Right ventricle myocardium superior (tissue), 1 donor: Measurements from ENCODE around the gene GRID1. TPM values are rescaled to one million over a fixed set of nuclear protein-coding genes. Genes with fewer than 3 reads are reported as not detected.

ENCODE experiments used
- ATAC-seq: fragments of 200-7000 bp; cut with Tn5 transposase; one replicate; pipeline ENCODE4 v1.9.1; 2020; ENCODE audit warnings: mild to moderate bottlenecking; ENCODE audit not compliant: poor library complexity
- DNase-seq: peaks from one replicate; pipeline ENCODE4 v3.0.0-alpha.2; 2020
- intact Hi-C: fragments of 100-400 bp; cut with DNase I; formaldehyde crosslinking; loops from one replicate; pipeline ENCODE4 v1.11.2; 2022
- total RNA-seq: library from RNA; stranded (reverse); fragmentation: NEBNext Ultra II Directional; extraction: Animal tissue kit (Norgen Biotek cat#: 25700); gene quantifications from one replicate; pipeline ENCODE4 v1.2.1, GENCODE V29; 2021
- donor health status: DM: no; HTN: yes; CAD: no; lungs with severe emphysema.

GRID1 gene
- total RNA-seq, 1 donor from 2014 or later = 1.1 TPM

DNA sequence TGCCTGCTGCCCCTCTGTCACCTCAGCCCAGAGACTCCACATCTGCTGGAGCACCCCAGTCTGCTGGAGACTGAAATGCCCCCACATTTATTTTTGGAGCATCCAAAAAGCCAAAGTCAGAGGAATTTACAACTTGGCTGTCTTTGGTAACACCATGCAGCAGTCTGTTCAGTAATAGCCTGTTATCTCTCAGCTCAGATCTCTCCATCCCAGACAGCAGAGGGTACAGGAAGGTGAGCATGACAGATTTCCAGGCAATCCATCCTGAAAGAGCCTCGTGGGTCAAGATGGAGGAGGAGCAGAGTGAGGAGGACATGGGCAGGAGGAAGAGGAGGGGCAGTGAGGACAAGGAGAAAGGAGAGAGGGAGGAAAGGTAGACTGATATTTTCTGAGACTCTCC lies 55.9 kb downstream of the GRID1 start:
- ATAC-seq = no peak
- intact Hi-C loops = no loop called here
- DNase-seq = no peak

DNA sequence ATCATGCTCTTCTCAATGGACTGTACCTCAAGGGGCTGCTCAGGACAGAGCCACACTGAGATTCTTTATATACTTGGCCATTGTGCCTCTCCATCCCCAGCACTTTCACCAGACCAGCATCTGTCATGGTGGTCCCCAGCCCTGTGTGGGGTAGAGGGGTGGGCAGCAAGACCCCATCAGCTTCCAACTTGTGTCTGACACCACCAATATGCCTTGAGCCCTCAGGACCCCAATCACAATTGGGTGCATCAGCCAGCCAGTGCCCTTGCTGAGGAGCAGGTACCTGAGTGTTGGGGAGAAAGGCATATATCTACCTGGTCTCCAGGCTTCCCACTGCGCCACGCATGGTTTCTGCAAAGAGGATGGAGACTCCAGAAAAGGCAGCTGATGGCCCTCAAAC lies 56.3 kb downstream of the GRID1 start:
- intact Hi-C loops = no loop called here
- no peak for DNase-seq
- ATAC-seq = no peak

DNA sequence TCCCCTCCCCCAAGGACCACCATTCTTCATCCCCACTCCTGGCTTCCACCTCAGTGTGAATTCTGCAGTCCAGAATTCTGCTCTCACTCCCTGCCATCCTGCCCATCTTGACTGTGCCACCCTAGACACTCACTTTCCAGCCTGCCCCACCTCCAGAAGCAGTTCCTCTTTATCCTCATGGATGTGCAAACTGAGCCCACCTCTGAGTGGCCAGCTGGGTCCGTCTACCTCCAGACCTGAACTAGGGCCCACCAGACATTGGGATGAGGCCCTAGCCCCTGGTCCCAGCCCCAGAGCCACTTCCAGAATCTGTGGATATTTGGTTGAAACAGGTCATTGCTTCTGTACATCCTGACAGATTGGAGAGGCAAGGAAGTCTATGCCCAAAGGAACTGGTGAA lies 58.5 kb downstream of the GRID1 start:
- intact Hi-C loops = no loop called here
- DNase-seq (no peak), ATAC-seq (no peak)

DNA sequence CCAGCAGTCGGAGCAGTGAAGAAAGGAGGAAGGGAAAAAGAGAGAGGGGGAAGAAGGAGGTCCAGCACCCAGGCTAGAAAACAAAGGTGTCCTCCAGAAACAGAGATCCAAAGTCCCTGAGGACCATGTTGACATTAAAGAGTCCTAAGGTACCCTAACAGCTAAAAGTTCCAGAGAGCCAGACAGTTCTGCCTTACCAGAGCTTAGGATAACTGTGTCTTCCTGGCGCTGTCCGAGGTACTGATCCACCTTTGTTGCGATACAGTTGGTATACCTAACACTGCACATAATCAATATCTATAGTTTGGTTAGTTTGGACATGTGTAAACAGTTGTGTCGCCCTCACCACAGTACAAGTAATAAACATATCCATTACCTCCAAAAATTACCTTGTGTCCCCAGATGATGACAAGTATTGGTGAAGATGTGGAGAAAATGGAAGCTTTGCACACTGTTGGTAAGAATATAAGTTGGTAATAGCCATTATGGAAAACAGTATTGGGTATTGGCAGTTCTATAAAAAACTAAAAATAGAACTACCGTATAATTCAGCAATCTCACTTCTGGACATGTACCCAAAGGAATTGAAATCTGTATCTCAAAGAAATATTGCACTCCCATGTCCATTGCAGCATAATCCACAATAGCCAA lies 59.8 kb downstream of the GRID1 start:
- DNase-seq = no peak
- intact Hi-C loops = no loop called here
- ATAC-seq = no peak

DNA sequence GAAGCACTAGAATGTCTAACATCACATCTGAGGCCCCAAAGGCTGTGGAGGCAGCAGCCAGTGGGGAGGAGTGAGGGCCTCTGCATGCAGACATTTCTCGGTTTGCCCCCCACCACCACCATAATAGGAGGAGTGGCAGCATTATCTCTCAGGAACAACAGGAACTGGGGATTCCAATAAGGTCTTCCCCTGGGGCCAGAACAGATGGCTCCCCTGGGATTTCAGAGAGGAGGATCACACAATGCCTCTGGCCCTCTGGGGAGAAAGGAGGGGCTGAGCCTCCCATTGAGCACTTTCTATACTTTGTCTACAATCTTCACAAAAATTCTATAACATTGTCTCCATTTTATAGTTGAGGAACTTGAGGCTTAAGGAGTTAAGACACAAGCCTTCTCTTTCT lies 61.1 kb downstream of the GRID1 start:
- intact Hi-C loops = no loop called here
- ATAC-seq (no peak), DNase-seq (no peak)

DNA sequence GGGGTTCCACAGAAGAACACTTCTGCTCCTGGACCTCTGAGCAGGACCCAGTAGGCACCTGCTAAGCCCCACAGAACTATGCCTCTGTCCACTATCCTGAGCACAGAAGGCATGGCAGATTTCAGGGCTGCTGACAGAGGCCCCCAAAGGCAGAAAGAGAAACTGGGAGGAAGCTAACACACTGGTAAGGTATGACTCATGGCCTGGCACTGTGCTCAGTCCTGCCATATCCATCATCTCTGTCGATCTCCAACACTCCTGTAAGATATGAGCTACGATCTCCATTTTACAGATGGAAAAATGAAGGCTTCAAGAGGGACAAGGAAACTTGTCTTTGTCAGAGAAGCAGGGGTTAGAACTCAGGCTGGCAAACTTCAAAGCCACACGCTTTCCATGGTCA lies 62.2 kb downstream of the GRID1 start:
- intact Hi-C loops = no loop called here
- ATAC-seq = no peak

DNA sequence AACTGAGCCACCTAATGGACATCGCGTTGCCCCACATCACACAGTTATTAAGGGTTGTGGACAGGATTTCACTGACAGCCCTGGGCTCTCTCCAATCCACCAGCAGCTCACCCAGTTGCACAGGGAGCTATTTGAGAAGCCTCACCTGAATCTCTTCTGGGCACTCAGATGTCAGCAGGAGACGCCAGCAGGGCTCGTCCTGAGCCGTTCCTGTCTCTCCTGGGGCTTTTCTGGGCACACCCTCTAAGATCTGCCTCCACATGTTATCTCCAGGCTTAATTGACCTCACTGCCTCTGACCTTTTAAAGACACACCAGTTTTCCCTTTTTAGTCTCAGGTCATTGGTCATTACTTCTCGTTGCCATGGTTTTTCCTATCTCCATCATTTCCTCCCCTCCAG lies 63.0 kb downstream of the GRID1 start:
- intact Hi-C loops = no loop called here
- DNase-seq = no peak
- no peak for ATAC-seq

More for the DNA sequence above, 62.2 kb downstream of the GRID1 start:
- no peak for DNase-seq

DNA sequence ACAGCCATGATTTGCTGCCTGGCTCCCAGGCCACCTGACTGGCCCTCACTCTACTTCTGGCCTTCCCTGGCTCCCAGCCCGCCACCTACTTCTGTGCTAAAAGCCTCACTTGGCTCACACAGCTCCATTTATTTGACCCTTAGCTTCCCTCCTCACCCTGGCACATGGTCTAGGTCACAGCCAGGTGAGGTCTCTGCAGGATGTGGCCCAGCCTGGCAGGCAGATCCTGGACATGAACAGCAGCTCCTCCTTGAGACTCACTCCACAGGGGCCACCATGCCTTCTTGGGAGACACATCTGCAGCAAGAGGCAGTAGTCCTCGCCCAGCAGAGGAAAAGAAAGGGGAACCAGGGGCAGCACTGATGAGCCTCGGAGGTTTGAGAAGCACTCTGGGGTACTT lies 64.6 kb downstream of the GRID1 start:
- DNase-seq = no peak
- no peak for ATAC-seq
- intact Hi-C loops = no loop called here

DNA sequence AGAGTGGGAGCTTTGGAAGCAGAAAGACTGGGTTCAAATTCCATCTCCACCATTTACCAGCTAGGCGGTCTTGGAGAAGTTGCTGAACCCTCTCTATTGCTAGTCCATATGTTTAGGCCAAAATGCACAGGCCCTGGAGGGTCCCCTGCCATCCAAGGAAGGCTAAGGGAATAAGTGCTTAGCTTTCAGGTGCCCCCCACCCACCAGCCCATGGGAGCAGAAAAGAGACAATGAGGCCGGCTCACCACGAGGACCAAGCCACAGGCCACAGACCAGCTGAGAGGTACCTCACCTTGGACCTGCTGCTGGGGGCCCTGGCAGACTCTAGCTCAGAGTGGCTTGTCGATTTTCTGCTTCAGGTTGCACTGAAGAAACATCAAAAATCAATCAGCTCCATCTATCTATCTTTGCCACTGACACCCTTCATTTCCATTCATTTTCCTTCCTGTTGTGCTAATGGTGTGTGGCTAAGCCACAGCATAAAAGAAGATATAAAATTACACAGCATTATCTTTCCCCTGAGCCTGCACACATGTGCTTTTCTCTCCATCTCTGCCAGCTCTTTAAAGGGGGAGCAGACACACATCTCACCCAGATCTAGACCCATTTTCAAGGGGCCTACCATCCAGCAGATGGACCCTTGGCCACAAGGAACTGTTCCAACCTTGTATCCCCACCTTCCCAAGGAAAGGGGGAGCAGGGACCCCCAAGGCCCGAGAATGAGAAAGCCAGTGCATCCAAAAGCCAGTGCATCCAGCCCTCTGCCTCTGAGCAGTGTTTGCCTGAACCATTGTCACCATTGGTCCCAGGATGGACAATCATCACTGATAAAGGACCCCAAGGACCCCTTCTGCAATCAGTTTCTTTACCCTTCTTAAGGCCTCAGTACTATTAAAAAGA lies 65.4 kb downstream of the GRID1 start:
- intact Hi-C loops = no loop called here
- ATAC-seq (no peak), DNase-seq (no peak)

DNA sequence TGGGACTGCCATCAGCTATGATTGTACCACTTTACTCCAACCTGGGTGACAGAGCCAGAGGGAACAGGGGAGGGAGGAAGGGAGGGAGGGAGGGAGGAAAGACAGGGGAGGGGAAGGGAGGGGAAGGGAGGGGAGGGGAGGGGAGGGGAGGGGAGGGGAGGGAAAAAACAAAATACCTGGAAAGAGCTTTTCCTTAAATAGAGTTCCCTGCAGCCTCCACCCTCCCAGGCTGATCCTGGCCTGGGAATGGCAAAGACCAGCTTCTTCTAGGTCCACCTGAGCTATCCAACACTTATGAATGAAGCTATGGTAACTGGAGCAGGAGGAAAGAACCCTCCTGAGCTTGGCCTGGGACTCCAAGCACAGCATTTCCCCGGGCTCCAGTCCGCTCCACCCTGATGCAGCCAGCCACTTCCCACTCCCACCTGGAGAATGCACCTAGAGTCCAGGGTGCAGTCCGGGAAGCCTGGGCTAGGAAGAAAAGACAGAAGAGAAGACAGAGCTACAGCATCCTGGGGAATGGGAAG lies 66.1 kb downstream of the GRID1 start:
- intact Hi-C loops = no loop called here
- DNase-seq (no peak), ATAC-seq (no peak)

DNA sequence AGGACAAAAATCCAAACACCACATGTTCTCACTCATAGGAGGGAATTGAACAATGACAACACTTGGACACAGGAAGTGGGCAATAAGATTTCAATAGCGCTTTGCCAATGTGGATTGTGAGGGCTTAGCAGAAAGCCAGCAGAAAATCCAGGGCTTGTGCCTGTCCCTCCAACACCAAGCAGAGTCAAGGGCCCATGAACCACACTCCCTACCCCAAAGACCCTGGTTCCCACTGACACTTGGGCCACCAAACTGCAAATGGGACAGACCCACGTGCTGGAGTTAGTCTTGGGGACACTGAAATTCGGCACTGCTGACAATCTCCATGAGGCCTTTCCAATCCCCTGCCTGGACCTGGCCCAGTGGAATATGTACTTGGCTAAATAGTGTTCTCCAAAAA lies 67.0 kb downstream of the GRID1 start:
- no peak for ATAC-seq
- no peak for DNase-seq
- intact Hi-C loops = no loop called here

DNA sequence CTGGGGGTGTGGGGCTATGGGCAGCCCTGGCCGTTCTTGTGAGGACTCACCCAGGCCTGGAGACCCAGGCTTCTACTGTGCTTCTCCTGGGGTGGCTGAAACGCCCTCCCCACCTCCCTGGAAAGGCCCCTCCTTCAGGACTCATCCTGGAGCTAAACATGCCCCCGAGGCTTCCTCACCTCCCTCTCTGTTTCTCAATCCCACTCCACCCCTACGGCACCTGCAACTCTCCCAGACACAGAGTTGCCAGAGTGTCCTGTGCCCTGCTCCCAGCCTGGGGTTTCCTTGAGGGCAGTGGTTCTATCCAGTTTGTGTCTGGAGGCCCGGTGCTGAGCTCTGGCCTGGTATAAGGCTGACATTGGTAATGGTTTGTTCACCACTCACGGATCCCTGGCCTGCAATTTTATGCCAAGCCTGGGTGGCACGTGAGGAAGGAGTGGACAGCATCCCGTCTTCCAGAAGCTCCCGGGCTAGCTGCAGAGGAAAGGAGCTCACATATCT lies 68.0 kb downstream of the GRID1 start:
- DNase-seq (no peak), ATAC-seq (no peak)
- intact Hi-C loops = no loop called here

DNA sequence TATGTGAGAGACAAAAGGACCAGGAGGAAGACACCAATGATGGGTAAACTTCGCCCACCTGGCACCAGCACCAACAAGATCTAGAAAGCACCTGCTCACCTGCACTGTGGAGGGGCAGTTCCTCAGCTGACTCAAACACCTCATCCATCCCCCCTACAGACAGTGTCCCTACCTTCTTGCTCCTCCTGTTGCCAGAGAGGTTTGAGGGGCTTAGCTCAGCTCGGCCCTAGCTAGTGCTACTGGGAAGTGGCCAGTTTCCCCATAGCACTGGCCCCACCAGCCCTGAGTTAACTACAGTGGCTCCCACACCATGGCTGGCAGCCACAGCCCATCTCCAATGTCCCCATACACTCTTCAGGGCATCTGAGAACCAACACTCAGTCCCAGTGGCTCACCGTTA lies 70.8 kb downstream of the GRID1 start:
- no peak for ATAC-seq
- intact Hi-C loops = no loop called here
- no peak for DNase-seq

DNA sequence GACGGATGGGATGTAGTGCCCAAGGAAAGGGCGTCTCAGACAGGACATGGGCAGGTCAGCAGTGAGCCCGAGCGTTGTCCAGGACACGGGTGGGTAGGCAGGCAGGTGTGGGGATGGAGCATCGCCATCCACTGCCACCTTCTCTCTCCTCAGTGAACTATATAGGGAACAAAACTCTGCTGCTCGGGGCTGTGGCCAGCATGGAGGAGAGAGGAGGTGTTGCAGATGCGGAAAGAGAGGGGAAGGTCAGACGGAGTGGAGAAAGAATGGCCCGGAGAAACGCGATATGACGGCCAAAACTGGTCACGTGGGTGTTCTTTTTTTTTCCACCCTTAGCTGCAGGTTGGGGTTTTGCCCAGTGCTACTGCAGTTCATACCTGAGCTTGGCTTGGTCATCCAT lies 71.2 kb downstream of the GRID1 start:
- ATAC-seq (no peak), DNase-seq (no peak)
- intact Hi-C loops = no loop called here

DNA sequence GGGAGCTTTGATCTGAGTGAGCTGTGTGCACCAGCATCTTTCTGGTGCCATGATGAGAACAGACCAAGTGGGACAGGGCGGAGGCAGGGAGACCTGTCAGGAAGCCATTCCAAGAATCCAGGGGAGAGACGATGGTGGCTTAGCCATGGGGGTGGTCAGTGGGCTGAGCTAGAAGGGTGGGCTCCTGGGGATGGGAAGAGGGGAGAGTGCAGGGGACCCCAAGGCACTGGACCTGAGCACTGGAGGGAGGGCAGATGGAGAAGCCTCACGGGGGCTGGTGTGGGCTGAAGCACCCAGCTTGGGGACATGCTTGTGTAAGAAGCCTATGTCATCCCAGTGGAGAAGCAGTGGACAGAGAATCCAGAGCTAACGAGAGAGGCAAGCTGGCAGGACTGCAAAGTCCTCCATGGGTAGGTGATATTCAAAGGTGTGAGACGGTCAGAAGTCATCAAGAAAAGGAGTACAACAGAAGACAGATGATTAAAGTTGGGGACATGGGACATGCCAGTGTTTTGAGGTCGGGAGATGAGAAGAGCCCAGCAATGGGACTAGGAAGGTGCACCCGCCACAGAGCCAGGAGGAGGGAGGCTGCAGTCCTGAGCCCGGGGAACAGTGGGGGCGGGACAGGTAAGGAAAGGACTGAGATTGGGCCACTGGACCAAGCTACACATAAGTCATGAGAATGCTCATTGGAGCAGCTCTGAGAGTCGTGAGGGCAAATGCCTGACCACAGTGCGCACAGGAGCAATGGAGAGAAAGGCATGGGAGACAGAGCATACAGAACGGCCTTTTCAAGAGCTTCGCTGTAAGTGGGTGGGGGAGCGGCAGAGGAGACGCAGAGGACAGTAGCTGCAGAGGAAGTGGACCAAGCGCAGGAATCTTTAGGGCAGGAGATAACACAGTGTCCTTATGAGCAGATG lies 72.0 kb downstream of the GRID1 start:
- intact Hi-C loops = no loop called here
- ATAC-seq (no peak), DNase-seq (no peak)

DNA sequence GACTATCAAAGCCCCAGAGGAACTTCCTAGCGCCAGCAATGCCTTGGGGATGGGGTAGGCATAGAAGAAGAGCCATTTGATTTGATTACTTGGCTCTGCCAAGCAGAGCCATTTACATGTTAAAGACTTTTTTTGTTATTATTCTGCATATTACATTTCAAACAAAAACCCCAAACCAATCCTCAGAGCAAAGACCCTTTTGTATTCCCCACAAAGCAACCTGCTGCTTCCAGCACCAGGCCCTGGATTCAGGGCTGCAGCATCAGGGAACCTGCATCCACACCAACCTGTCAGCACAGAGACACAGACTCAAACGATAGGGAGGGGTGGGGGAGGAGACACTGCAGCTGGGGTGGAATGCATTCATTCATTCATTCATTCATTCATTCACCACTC lies 73.2 kb downstream of the GRID1 start:
- intact Hi-C loops = no loop called here
- DNase-seq (no peak), ATAC-seq (no peak)

DNA sequence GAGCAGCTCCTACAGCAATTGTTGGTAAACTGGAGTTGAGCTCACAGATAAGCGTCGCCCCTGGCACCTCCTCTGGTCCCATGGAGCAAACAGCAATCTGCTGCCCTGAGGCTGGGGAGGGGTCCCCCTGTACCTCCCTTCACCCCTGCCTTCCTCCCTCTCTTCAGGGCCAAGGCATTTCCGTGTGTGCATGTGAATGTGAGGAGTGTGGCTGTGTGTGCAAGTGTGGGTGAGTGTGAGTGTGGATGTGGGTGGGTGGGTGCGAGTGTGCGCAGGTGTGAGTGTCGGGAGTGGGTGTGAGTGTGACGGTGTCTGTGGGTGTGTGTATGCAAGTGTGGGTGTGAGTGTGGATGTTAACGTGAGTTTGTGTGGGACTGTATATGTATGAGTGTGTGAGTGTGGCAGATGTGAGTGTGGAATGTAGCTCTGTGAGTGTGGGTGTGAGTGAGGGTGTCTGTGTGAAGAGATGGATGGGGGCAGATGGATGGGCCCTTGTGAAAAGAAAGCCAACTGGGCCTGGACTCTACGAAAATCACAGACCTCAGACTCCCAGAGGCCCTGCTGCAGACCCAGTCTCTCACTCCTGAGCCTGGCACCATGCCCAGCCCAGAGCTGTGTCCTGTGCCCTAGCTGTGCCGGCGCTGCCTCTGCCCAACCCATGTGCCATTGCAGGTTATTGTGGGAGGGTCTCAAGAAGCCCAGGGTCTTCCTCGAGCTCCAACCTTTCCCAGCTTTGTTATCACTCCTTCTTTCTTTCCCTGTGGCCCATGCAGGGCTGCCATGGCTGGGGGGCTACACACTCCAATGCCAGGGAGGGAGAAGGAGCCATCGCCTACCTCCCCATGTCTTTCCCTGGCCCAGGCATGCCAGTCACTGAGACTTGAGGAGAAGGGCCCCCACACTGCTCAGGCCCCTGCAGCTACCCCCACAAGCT lies 73.9 kb downstream of the GRID1 start:
- ATAC-seq = no peak
- DNase-seq = no peak
- intact Hi-C loops = no loop called here
